Activated CD8-positive, alpha-beta memory T cell treated with anti-CD3 and anti-CD28 coated beads, Interleukin-2, amount 50 U/mL, for 24 hours (primary cell): ENCODE data around the gene PRAF2.

ENCODE experiments used
- DNase-seq: peaks from one replicate; pipeline ENCODE4 v3.0.0-alpha.2; 2020; ENCODE audit errors: extremely low read depth

Gene PRAF2

DNA sequence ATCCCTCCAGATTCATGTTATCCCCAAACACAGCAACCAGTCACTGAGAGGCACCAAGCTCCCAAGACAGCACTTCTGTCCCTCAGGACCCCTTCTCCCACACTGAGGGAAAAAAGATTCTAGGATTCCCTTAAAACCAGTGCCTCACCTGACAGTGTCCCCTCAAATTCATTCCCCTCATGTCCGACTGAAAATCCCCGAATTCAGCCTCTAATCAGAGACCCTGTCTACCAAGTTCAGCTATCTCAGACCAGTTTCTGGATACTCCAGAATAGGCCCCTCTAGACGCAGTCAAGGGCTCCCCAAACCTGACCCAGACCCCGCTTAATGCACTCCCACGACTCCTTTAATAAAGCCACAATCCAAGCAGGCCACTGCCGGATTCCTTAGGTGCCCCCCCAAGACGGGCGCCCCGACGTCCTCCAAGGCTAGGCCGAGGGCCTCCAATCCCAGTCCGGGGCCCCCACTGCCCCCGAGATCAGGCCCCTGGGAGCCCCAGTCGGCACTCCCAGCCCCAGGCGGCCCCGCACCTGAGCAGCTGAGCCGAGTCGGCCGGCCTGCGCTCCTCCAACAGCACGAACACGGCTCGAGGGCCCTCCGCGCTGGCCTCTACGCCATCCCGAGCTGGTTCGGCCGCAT, 31.1 kb downstream of the PRAF2 start:
- no peak for DNase-seq

DNA sequence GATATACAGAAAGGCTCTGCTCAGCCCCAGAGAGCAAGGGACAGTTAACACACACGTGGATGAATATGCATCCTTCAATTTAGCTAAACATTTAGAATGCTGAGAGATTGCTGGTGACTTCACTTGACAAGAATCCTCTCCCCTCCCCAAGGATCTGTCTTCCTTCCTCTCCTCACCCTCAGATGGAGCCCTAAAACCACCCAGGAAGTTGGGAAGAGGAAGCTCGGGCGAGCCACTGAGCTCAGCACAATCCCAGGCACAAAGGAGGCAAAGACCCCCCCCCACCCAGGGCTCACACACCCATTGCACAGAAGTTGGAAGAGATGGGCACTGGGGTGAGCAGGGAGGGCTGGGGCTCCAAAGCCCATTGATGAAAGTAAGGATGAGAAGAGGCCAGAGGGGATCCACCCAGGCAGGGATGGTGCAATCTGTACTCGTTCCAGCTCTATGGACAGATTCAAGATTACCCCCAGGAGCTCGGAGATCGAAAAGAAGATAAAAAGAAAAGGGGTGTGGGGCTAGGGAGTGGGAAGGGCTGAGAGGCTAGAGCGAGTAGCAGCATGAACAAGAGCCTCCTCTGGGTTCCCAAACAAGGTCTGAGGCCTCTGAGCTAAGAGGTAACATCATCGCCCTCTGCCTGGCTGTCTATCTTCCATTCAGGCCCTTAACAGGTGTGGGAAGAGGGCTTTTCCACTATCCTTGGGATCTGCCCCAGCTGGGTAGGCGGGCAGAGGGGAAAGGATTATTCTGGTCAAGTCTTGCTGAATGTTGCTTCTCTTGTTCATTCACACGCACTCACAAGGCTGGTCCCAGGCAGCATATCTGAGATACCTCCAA, 31.8 kb downstream of the PRAF2 start:
- no peak for DNase-seq

DNA sequence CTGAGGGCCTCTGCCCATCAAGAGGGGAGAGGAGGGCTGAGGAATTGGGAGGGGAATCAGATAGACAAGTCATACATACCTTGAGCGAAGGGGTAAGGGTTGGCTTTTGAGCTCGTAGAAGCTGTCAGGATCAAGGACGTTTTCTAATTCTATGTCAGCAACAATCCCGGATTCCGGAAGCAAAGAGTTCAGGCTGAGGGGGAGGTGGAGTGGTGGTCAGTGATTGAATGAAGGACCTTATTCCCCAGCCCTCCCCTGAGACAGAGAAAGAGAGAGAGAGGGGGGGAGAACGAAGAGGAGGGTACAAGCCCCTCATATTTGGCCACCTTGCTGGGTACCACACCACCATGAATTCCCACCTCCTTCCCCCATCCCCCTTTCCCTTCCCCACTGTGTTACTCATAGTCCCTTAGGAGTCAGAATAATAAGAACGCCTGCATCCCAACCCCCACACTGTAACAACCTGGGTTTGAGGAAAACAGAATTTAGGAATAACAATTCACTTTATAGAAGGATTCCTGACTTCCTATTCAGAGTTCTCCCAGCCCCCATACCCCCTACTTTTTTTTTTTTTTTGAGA, 33.3 kb downstream of the PRAF2 start:
- DNase-seq = no peak

DNA sequence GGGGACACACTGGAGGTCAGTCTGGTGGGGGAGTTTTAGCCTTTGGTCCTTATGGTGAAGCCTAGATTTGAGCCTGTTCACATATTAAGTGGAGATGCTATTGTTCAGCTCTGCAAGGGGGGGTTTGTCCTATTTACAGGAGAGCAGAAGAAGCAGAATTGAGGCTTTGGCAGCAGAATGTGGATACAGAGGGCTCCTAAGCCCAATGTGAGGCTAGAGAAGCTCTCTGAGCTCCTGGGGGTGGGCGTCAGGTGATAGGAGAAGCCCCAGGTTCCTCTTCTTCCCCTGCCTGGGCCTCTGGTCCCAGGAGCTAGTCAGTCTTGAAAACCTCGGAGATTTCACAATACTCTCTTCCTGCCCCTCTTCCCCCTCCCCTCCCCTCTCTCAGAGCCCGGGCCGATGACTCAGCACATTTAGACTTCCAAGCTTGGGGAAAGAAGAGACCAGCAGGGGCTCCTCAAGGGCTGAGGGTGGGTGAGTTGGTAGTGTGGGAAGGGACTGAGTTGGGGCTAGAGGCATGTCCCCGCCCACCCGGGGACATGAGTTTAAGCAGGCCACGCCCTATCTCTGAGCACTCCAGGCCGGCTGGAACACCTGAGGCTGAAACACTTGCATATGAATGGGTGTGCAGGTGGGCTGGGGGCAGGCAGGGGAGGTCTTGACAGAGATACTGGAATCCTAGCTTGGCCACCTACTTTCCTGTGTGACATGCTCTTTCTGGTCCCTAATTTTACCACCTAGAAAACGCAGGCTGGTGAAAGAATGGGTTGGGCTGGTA, 34.0 kb downstream of the PRAF2 start:
- DNase-seq = no peak

DNA sequence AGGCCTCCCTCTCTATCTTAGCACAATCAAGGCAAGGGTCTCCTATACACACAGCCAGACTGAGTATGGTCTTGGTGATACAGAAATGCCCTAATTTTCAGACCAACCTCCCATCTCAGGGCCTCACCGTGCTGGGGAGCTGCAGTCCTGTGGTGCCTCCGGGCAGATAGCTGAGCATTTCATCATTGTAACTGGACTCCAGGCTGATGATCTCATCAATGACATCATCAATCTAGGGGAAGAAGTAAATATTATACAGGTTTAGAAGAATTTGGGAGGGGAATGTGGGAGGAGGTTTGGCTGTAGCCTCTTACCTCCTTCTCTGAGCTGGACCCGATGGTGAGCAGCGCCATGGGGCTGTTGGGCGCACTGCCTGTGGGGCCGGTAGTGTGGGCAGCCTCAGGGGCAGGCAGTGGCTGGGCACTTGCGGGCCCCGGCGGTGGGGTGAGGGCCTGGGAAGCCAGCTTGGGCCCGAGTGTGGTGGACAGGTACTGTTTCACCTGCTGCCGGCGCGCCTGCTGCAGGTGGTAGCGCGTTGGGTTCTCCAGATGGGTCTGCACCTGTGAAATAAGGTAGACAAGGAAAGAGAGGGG, 35.8 kb downstream of the PRAF2 start:
- DNase-seq = no peak

DNA sequence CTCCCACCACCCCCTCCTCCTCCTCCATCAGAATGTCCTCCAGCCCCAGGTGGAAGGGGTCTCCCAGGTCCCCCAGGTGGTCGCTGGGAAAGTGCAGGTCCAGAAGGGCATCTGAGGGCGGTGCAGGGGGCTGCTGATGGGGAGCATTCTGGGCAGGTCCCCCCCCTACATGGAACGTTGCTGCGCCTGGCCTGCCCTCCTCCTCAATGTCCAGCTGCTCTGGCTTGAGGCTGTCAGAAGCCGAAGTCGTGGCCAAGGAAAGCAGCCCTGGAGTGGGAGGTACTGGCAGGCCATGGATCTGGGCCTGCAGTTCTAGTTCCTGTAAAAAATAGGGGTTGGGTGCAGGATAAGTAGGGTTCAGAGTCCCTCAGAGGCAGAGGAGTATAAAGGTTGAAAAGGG, 43.5 kb downstream of the PRAF2 start:
- no peak for DNase-seq

DNA sequence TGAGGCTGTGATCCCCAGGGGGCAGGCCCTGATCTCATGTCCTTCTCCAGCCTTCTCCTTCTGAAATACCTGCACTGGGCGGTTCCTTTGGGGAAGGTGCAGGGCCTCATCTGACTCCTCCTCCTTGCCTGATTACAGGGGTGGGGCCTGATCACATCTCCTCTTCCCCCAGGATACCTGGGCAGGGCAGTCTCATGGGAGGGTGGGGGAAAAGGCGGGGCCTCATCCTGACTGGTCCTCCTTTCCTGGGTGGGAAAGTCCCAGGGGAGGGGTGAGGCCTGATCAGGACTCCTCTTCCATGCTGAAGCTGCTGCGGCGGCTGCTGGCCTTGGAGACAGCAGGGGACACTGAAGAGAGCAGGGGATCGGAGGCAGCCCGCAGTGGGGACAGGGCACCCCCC, 43.9 kb downstream of the PRAF2 start:
- DNase-seq = no peak
